A549 treated with DMSO at 1 μM for 4 hours (cell line): ENCODE results near the gene SLC33A1. TPM values are rescaled to one million over a fixed set of nuclear protein-coding genes. Genes with fewer than 3 reads are reported as not detected.

Experiments used
- total RNA-seq: library from RNA; stranded (reverse); fragments of 200-300 nt; extraction: Qiagen RNA extraction; gene quantifications from 5 replicates; pipeline ENCODE4 v1.2.3, GENCODE V29; 2022; ENCODE audit warnings: low read depth

Gene SLC33A1
- total RNA-seq = 13.9 to 18.7 TPM (median 17.8 TPM) in 5 replicates

DNA sequence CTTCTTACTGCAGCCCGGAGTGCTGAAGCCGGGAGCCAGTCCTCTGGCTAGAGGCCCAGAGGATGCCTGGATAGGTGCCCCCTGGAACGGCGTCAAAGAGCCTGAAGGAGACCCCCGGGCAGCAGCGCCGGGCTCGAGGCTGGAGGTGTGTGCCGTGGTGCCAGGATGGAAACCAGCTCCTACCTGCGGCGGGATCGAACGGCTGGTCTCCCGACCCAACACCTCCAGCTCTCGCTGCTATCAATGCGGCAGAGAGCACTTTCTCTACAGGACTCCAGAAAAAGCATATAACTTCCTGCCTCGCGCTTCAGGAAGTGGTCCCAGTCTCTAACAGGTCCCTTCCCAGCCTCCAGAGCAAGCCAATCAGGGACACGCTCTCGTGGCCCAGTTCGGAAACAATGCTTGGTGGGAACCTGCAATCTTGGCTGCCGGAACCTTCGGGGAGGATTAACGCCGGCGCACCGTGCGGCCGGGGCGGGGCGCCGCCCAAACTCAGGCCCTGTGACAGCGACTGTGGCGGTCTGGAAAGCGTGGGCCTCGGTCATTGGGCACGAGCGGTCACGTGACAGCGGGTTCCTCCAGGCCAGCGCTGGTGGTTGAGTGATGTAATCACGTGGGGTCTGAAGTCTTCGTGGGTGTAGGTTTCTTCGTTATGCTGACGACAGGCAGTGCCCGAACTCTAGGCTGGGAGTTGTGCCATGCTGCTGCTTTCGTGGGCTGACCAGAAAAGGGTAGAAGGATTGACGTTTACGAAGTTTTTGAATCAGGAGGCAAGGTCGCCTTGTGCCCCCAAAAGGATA is at the start of gene SLC33A1:
TSS of gene SLC33A1 (minus strand) at position 287 of the 800 bp plus-strand sequence. CDS start 430 bp downstream, outside the sequence.

DNA sequence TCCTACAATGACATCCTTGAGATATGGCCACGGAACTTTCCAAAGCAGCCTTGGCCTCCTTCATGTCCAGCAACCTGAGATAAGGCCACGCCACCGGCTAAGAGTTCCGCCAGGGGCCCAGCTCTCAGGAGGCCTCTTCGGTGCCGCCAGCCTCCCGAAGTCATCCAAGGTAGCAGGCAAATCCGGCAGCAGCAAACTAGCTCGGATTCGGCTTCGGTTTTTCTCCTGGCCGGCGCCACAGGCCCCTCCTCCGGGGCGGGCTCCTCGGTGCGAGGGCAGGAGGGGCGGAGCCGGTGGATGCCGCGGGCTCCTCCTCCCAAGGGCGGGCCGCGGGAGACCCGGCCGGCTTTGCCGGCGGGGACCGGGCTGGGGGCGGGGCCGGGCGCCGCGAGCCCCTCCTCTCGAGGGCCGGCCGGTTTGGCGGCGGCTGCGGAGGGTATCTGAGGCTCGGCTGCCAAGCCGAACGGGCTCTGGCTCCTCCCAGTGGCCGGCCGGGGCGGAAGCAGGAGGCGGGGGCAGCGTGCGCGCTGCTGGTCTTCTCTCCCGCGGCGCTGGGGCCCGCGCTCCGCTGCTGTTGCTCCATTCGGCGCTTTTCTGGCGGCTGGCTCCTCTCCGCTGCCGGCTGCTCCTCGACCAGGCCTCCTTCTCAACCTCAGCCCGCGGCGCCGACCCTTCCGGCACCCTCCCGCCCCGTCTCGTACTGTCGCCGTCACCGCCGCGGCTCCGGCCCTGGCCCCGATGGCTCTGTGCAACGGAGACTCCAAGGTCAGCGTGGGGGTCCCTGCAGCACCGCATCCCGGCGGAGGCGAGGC is 16.1 kb upstream of the SLC33A1 start, which contains the start of gene GMPS:
TSS of gene GMPS (plus strand) at position 518 of the 812 bp plus-strand sequence. CDS start at position 739, 221 bp downstream.

DNA sequence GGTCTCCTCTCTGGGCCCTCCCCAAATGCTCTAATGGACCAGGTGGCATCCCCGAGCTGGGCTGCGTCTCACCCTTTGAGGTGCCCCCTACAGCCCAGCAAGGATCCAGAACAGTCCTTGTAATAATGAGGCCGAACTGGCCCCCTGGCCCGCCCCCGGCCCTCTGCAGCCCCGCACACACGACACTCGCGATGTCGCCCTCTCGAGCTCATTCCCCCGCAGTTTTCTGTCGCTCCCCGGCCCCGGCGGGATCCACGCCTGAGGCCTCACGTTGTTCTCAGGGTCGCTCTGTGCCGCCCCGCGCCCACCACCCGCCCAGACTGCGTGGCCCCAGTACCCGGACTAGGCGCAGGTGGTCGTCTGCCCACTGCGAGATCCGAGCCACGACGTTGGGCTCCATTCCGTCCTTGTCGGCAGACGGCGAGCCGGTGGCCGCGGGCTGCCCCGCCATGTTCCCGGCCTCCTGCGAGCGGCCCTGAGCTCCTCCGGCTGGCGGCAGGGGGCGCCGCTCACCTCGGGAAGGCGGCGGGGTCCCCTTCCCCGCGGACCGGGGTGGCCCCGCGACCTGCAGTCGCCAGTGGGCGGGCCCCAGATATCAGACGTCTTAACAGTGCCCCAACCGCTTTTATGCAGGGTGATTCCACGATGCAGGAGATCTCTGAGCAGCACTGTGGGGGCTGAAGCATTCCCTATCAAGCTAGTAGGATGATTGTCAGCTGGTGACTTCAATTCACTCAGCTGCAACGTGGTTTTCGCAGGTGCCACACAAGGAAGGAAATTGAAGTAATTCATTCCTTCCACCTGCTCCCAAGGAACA is 48.2 kb downstream of the SLC33A1 start, which contains the start of gene C3orf33:
TSS of gene C3orf33 (minus strand) at position 477 of the 817 bp plus-strand sequence. CDS start at position 451, 26 bp downstream.

Other genes with a start within 250 kb of the SLC33A1 start
- 1.0 to 1.6 TPM (median 1.2 TPM) in 5 replicates for gene PLCH1, start 109.4 kb downstream of the SLC33A1 start, total RNA-seq
- 6.0 to 8.3 TPM (median 7.1 TPM) in 5 replicates for gene C3orf33, start 48.1 kb downstream of the SLC33A1 start, total RNA-seq
- gene GMPS, start 16.2 kb upstream of the SLC33A1 start, total RNA-seq = 82.4 to 99.0 TPM (median 92.6 TPM) in 5 replicates